ENCODE measurements around the gene GRB7.

DNA sequence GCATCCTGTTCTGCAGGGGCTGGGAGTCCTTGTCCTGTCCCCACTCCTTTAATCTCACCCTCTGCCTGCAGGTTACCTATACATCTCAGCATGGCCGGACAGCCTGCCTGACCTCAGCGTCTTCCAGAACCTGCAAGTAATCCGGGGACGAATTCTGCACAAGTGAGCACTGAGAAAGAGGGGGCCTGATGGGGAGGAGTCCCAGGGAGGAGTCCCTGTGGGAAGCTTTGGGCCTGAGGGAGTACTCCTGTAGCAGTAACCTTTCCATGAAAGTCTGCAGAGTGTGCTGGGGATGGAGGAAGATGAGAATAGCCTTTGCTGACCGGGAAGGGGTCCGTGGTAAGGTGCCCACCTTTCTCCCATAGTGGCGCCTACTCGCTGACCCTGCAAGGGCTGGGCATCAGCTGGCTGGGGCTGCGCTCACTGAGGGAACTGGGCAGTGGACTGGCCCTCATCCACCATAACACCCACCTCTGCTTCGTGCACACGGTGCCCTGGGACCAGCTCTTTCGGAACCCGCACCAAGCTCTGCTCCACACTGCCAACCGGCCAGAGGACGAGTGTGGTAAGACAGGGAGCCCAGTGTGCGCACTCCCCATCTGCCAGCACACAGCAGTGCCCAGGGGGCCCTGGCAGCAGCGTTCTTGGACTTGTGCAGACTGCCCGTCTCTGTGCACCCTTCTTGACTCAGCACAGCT is 22.2 kb upstream of the GRB7 start:
- TF ChIP-seq ZBED1 (IDR thresholded peaks at IDR 0.05) (no peak), KDM1A (IDR thresholded peaks at IDR 0.05) (no peak)
- TF ChIP-seq, protein P1, sequence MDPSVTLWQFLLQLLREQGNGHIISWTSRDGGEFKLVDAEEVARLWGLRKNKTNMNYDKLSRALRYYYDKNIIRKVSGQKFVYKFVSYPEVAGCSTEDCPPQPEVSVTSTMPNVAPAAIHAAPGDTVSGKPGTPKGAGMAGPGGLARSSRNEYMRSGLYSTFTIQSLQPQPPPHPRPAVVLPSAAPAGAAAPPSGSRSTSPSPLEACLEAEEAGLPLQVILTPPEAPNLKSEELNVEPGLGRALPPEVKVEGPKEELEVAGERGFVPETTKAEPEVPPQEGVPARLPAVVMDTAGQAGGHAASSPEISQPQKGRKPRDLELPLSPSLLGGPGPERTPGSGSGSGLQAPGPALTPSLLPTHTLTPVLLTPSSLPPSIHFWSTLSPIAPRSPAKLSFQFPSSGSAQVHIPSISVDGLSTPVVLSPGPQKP (CRISPR knock-in tag; IDR thresholded peaks at IDR 0.05): no peak

All from K562 (cell line).